Muscle layer of colon (tissue), 2 donors: ENCODE measurements around the gene PPP1R16B.

Experiments used
- H3K27ac ChIP-seq: one replicate; pipeline ENCODE4 v1.7.0; 2013; ENCODE audit warnings: low read depth, mild to moderate bottlenecking, low read length, moderate library complexity
- H3K27me3 ChIP-seq, 2 donors: one replicate each; pipeline ENCODE4 v1.7.0; 2013; ENCODE audit warnings: low read length in 2 of 2, mild to moderate bottlenecking in 2 of 2; ENCODE audit not compliant: insufficient read depth in 2 of 2, control insufficient read depth in 1 of 2
- H3K36me3 ChIP-seq: one replicate; pipeline ENCODE4 v1.7.0; 2013; ENCODE audit warnings: mild to moderate bottlenecking, low read length; ENCODE audit not compliant: insufficient read depth
- H3K4me1 ChIP-seq: one replicate; pipeline ENCODE4 v1.7.0; 2013; ENCODE audit warnings: mild to moderate bottlenecking, low read length; ENCODE audit not compliant: insufficient read depth
- H3K4me3 ChIP-seq, 2 donors: one replicate each; pipeline ENCODE4 v1.7.0; 2013; ENCODE audit warnings: low read length in 2 of 2, low read depth in 1 of 2, mild to moderate bottlenecking in 1 of 2, moderate library complexity in 1 of 2
- H3K9ac ChIP-seq: one replicate; pipeline ENCODE4 v1.7.0; 2013; ENCODE audit warnings: low read length
- H3K9me3 ChIP-seq: one replicate; pipeline ENCODE4 v1.7.0; 2013; ENCODE audit warnings: mild to moderate bottlenecking, low read length
- donor health status: abdominal sarcoma.
- donor health status: Adenocarcinoma of cecum.

Gene PPP1R16B

DNA sequence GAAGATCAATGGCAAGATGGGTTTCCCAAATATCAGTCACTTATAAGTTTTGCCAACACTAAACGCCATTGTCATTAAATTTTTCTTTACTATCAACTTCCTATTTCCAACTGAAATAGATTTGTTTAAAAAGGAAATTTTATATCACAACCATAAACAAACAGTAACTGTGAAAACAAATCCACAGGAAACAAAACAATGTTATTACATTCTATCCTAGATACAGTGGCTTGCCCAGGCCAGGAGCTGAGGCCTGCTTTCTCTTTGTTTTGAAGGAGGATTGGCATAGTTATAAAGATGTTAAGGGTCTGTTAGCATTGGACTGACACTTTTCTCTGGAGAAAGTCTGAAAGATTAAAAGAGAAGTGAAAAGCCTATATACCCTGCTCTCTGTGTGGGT lies 24.9 kb downstream of the PPP1R16B start:
- H3K9me3 ChIP-seq, result no peaks in the 10 kb centered on the region
- H3K27ac ChIP-seq, result no peak overlapping the region
- H3K9ac ChIP-seq, result no peak overlapping the region
- no peaks in the 10 kb centered on the region for H3K27me3 ChIP-seq
- no peak overlapping the region for H3K4me3 ChIP-seq
- H3K4me1 ChIP-seq, result no peaks in the 10 kb centered on the region
- no peaks in the 10 kb centered on the region for H3K36me3 ChIP-seq

GRCh38 chr20:38831049-38831691 lies 25.7 kb downstream of the PPP1R16B start:
- Histone ChIP-seq H3K36me3 (no peaks in the 10 kb centered on the region), H3K4me1 (no peaks in the 10 kb centered on the region), H3K9ac (no peak overlapping the region), H3K27ac (no peak overlapping the region), H3K27me3 (no peaks in the 10 kb centered on the region), H3K9me3 (no peaks in the 10 kb centered on the region), H3K4me3 (no peak overlapping the region)

GRCh38 chr20:38831995-38832620 lies 26.6 kb downstream of the PPP1R16B start:
- no peak overlapping the region for H3K9ac ChIP-seq
- H3K4me1 ChIP-seq, result no peaks in the 10 kb centered on the region
- H3K36me3 ChIP-seq, result no peaks in the 10 kb centered on the region
- H3K9me3 ChIP-seq, result no peaks in the 10 kb centered on the region
- no peaks in the 10 kb centered on the region for H3K27me3 ChIP-seq
- H3K27ac ChIP-seq, result no peak overlapping the region
- no peak overlapping the region for H3K4me3 ChIP-seq

DNA sequence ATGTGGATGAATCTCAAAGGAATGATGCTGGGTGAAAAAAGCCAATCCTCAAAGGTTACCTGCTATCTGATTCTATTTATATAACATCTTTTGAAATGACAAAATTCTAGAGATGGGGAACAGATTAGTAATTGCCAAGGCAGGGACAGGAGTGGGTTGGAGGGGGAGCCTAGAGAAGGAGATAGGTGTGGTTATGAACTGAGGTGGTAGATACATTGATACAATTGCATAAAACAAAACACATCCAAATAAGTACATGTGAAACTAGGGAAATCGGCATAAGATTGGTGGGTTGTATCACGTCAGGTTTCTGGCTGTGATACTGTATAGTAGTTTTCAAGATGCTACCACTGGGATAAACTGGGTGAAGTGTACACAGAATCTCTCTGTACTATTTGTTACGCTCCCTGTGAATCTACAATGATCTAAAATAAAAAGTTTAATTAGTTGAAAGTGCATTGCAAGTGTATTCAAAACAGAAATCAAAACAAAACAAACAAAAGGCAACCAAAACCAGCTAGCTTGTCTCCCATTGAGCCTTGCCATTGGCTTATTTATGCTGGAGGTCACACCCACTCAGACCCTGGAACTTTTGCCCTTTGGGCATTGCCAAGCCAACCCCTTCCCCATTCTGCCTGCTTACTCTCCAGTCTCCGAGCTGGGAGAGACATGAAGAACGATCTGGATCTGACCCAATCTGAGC lies 27.8 kb downstream of the PPP1R16B start:
- Histone ChIP-seq H3K9me3 (no peaks in the 10 kb centered on the region), H3K4me1 (no peaks in the 10 kb centered on the region), H3K27me3 (no peaks in the 10 kb centered on the region), H3K27ac (no peak overlapping the region), H3K36me3 (no peaks in the 10 kb centered on the region), H3K4me3 (no peak overlapping the region), H3K9ac (no peak overlapping the region)

DNA sequence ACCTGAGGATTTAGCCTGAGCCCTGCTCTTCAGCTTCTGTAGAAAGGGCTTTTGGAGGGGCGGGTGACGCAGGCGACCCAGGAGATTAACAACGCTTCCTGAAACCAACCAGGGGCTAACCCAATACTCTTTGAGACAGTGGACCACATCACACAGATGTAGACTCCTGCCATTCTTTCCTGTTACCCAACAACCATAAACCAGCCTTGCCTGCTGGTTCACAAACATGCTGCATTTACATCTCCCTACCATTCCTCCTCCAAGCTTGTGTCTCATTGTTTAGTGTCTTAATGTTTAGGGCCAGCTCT lies 28.3 kb downstream of the PPP1R16B start:
- Histone ChIP-seq H3K9ac (no peak overlapping the region), H3K27ac (no peak overlapping the region), H3K27me3 (no peaks in the 10 kb centered on the region), H3K4me1 (no peaks in the 10 kb centered on the region), H3K36me3 (no peaks in the 10 kb centered on the region), H3K9me3 (no peaks in the 10 kb centered on the region), H3K4me3 (no peak overlapping the region)

DNA sequence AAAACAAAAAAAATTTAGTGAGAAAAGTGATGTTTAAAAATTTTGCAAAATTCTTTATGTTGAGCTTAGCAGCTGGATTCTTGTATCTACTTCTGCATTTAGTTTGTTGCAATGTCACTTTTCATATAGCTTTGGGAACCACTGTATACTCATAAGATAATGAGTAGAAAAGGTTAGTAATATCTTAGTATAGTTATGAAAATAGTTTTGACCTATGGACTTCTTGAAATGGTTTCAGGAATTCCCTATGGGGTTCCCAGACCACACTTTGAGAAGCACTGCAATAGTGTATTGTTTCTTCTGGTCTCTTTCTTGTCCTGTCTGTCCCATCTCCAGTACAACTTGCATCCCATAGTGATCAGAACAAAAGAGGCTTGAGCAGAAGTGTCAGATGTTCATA lies 29.4 kb downstream of the PPP1R16B start:
- Histone ChIP-seq H3K27ac (no peak overlapping the region), H3K27me3 (peaks cover 0 to 2% of the 10 kb centered on the region in 2 donors), H3K9me3 (no peaks in the 10 kb centered on the region), H3K4me1 (no peaks in the 10 kb centered on the region), H3K9ac (no peak overlapping the region), H3K36me3 (no peaks in the 10 kb centered on the region), H3K4me3 (no peak overlapping the region)

- no peaks in the 10 kb centered on the region for H3K36me3 ChIP-seq
- H3K9me3 ChIP-seq, result no peaks in the 10 kb centered on the region
- no peak overlapping the region for H3K9ac ChIP-seq
- peaks cover 0 to 4% of the 10 kb centered on the region in 2 donors for H3K27me3 ChIP-seq
- no peaks in the 10 kb centered on the region for H3K4me1 ChIP-seq
- no peak overlapping the region for H3K27ac ChIP-seq
- no peak overlapping the region for H3K4me3 ChIP-seq
Measured at GRCh38 chr20:38835792-38836191, 30.3 kb downstream of the PPP1R16B start.

DNA sequence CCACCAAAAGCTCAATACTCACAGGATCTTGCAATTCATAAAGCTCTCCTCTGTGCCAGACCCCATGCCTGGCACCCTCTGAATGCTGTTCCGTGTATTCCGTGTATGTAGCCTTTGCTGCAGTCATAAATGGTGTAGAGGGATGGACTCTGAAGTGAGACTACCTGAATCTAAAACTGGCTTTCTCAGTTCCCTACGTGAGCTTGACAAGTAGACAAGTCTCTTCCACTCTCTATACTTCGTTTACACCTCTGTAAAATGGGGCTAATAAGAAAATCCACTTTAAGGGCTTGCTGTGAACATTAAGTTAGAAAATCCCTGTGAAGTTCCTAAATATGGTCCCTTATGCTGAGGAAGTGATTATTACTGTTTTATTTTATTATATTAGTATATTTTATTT lies 31.5 kb downstream of the PPP1R16B start:
- H3K4me1 ChIP-seq, result no peaks in the 10 kb centered on the region

DNA sequence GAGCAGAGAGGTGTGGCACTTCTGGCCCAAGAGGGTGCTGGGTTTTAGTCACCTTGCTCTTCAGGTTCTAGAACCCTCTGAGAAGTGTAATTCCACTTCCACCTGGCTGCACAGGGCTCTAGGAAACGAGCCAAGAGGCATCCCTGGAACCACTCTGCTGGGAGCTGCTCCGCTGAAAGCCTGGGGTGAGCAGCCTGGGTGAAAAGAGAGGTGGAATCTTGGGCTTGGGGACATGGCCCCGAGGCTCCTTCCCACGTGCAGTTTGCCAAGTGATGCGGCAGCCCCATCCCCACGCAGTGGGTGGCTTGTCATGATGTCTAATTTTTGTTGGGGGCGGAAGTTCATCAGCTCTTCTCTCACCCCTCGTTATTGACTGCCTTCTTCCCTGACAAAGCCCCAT lies 32.8 kb downstream of the PPP1R16B start:
- H3K27ac ChIP-seq, result no peak overlapping the region
- H3K9ac ChIP-seq, result no peak overlapping the region
- H3K9me3 ChIP-seq, result no peaks in the 10 kb centered on the region
- H3K4me3 ChIP-seq, result no peak overlapping the region
- H3K4me1 ChIP-seq, result no peaks in the 10 kb centered on the region
- no peaks in the 10 kb centered on the region for H3K36me3 ChIP-seq
- H3K27me3 ChIP-seq, result peaks cover 0 to 4% of the 10 kb centered on the region in 2 donors

More for the DNA sequence above, 31.5 kb downstream of the PPP1R16B start:
- H3K9ac ChIP-seq, result no peak overlapping the region
- no peaks in the 10 kb centered on the region for H3K36me3 ChIP-seq
- no peak overlapping the region for H3K4me3 ChIP-seq
- H3K27ac ChIP-seq, result no peak overlapping the region
- H3K9me3 ChIP-seq, result no peaks in the 10 kb centered on the region
- H3K27me3 ChIP-seq, result peaks cover 0 to 4% of the 10 kb centered on the region in 2 donors

- Histone ChIP-seq H3K27me3 (peaks cover 0 to 4% of the 10 kb centered on the region in 2 donors), H3K36me3 (no peaks in the 10 kb centered on the region), H3K9ac (no peak overlapping the region), H3K4me1 (no peaks in the 10 kb centered on the region), H3K4me3 (no peak overlapping the region), H3K9me3 (no peaks in the 10 kb centered on the region), H3K27ac (no peak overlapping the region)
Measured at GRCh38 chr20:38839563-38839962, 34.1 kb downstream of the PPP1R16B start.

DNA sequence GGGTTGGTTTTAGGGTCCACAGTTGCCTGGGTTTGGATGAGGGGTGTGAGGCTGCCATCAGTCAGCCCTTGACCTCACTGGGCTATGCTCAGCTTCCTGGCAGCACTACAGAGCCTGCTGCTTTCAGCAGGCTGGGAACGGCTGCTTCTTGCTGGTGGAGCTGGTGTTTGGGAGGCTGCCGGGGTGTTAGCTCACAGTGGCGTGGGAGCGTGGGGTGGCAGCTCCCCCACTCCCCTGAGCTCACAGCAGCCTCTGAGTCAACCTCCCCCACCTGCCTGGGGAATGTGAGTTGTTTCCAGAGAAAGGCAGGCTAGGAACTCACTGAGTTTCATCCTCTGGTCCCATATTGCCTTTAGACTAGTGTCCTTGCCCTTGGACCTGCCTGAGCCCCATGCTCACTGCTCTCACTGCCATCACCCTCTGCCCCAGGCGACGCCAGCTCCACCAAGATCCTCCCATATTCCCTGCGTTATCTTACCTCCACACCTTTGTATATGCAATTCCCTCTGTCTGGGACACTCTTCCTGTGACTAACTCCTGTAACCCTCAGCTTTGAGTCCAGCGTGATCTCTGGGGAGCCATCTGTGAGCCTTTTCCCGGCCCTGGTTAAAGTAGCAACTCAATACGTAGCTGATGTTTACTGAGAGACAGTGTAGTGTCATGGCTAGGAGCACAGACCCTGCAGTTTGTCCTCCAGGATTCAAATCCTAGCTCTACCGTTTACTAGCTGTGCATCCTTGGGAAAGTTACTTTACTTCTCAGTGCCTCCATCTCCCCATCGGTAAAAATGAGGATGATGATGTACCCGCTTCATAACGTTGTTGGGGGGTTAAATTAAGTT lies 34.8 kb downstream of the PPP1R16B start:
- H3K27me3 ChIP-seq, result peaks cover 0 to 4% of the 10 kb centered on the region in 2 donors

More for the DNA sequence above, 34.8 kb downstream of the PPP1R16B start:
- H3K36me3 ChIP-seq, result no peaks in the 10 kb centered on the region
- no peaks in the 10 kb centered on the region for H3K9me3 ChIP-seq
- H3K9ac ChIP-seq, result no peak overlapping the region
- no peak overlapping the region for H3K4me3 ChIP-seq
- H3K4me1 ChIP-seq, result no peaks in the 10 kb centered on the region
- H3K27ac ChIP-seq, result no peak overlapping the region
